Measurements from ENCODE around the gene ADGRB2. TPM values are rescaled to one million over a fixed set of nuclear protein-coding genes. Genes with fewer than 3 reads are reported as not detected.

The ADGRB2 gene
- polyA plus RNA-seq, 5 donors, result 11.2 to 28.8 (median 16.6) TPM

DNA sequence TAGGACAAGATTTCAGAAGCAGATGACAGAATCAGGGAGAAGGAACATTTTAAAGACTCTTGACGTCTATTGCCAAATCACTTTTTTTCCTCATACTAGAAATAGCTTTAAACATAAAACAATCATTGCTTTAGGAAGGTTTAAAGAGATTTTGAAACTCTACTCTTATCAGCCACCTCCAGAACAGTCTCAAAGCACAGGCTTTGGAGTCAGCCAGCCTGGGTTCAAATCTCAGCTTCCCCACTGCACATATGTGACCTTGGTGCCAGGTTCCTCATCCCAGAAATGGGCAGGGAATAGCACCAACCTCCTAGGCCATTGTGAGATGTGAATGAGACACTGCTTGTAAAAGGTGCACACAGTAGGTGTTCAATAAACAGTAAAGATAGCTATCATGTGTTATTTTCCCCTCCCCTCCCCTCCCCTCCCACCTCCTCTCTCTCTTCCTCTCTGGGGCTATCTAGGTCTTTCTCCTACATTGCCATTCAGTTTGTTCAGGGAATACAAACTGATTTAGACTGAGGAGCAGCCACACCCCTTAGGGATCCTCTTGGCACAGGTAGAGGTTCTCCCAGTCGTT, 31.0 kb upstream of the ADGRB2 start:
- DNase-seq, result no peak

- no peak for DNase-seq
These were observed 29.6 kb upstream of the ADGRB2 start for GRCh38 chr1:31793586-31794285.

- DNase-seq, result no peak
These were observed 28.9 kb upstream of the ADGRB2 start for GRCh38 chr1:31793086-31793485.

- no peak for DNase-seq
These were observed 28.4 kb upstream of the ADGRB2 start for GRCh38 chr1:31792541-31792940.

DNA sequence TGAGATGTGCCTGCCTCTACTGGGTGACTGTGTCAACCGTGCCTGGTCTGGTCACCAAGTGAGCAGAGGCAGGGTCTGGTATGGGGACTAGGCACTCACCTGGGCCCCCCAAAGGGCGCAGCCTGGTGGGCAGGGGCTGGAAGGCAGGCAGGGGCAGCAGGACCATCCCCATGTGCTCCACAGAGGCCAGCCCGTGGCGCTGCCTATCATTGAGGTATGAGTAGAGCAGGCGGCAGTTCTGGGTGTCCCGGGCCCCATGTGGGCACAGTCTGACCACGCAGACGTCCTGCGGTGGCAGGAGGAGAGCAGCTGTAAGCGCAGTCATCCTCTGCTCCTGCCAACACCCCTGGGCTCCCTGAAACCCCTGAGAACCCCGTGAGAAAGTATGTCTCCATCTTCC, 28.0 kb upstream of the ADGRB2 start:
- DNase-seq, result no peak

GRCh38 chr1:31791131-31791858, 27.2 kb upstream of the ADGRB2 start:
- no peak for DNase-seq

DNA sequence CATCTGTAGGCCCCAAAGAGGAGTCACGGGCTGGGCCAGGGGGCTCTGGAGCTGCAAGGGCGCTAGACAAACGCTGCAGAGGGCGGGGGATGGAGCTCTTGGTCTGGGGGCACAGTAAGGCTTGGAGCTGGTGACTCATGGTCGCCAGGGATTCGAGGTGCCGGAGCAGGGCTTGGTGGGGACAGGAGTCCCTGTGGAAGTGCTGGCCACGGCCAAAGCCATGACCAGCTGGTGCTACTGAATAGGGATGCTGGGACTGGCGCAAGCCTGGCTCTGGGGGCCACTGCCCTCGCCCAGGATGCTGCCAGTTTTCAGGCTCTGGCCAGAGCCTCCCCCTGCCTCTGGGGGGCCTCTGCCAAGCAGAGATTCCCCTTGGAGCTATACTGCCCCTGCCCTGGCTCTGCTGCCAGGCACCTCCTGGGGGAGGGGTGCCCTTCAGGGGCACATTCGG, 26.5 kb upstream of the ADGRB2 start:
- no peak for DNase-seq

- no peak for DNase-seq
These were observed 26.0 kb upstream of the ADGRB2 start for GRCh38 chr1:31790140-31790539.

DNA sequence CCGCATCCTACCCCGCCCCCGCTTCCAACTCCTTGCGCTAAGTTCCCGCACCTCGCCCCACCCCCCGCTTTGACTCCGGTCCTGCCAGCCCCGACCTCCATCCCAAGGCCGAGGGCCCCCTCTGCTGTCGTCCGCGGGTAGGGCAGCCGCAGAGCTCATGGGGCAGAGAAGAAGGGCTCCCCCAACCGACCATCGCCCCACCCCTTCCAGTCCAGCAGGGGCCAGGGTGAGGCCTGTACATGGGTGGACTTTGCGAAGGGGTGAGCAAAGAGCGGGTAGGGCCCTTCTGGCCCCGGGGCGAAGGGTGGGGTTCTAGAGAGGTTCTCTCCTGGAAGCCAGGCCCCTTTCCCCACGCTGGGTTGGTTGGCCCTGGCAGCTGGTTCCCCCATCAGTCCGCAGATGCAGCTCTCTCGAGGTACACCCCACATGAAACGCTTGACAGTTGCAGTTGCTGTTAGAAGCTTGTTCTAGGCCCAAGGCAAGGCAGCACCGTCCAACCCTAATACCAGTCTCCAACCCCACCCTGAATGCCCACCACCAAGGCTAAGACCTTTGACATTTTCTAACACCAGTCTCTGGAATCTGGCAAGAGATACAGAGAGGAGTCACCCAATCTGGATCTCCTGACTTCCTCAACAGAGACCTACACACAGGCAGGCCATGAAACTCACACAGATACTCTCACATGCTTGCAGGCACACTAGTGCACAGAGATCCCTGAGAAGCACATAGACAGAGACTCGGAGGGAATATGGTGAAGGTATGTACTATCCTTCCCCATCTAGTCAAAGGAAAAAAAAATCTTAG, 25.3 kb upstream of the ADGRB2 start:
- peak; percentile 86 to 91 for DNase-seq

DNA sequence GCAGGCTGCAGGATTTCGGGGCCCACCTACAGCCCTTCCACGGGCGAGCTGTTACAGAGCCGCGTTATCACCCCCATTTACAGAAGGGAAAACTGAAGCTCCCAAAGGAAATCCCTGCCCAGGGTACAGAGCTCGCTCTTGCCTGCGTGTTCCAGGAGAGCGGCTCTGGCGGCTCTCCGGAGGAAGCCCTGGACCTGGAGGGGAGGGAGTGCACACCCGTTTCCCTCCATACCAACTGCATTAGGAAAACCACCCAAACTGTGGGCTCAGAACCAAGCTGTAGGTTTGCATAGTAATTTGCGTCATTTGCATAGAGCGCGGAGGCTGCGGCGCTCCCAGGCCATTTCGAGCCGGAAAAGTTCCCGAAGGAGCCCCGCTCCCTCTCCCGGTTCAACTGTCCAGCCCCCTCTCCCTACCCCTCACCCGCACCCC, 24.7 kb upstream of the ADGRB2 start:
- DNase-seq, result peak; percentile 77

DNA sequence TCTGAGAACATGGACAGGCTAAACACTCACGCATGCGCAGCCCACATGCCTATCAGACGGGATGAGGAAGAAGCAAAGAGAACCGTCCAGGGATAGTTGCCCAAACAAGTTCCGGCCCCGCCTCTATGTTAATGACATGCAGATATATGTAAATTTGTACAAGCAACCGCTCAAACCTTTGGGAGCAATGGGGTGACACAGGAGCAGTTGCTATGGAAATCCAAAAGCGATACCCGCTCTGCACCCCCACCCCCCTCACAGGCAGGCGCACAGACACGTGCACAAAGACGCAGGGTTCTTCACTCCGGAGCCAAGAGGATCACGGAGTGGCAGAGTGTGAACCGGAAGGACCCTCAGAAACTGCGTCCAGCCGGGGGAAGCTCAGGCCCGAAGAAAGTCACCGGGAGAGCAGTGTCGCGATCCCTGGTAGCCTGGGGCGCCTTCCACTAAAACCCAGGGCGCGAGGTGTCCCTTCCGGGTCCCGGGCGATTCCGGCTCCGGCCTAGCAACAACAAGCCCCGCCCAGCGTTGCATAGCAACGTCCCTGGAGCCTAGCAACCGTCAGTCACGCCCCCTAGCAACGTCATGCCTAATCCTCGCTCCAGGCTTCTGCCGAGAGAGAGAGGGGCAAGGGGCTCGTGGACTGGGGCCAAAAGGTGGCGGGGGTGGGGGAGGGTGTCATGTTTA, 24.1 kb upstream of the ADGRB2 start:
- peak; percentile 93 for DNase-seq

- DNase-seq, result no peak
These were observed 23.6 kb upstream of the ADGRB2 start for GRCh38 chr1:31787786-31788137.

GRCh38 chr1:31787261-31787660, 23.1 kb upstream of the ADGRB2 start:
- no peak for DNase-seq

GRCh38 chr1:31786366-31787060, 22.4 kb upstream of the ADGRB2 start:
- DNase-seq, result no peak

- no peak for DNase-seq
These were observed 21.8 kb upstream of the ADGRB2 start for GRCh38 chr1:31785947-31786290.

- no peak for DNase-seq
These were observed 21.1 kb upstream of the ADGRB2 start for GRCh38 chr1:31785020-31785946.

- no peak for DNase-seq
These were observed 20.3 kb upstream of the ADGRB2 start for GRCh38 chr1:31784356-31785019.

DNA sequence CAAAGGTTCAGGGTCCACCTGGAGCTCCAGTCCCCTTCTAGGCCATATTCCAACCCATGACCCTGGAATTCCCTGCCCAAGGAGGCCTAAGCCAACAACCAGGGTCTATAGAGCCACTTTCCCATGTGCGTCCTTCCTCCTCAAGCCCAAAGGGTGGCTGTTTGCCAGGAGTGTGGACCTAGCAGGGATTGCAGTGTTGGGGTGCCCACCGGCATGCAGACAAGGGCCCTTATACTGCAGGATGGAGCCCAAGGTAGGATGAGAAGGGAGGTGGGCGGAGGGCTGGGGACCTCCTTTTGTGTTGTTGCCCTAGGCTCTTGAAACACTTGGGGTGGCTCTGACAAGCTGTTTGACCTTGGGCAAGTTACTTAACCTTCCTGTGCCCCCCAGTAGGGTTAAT, 19.7 kb upstream of the ADGRB2 start:
- no peak for DNase-seq

All from right lung (tissue), 5 donors.